Stimulated activated CD4-positive, alpha-beta T cell treated with anti-CD3 and anti-CD28 coated beads, Interleukin-4, amount 100 ng/mL, for 24 hours (primary cell): ENCODE data around the gene MRTFA.
"Not testable (repeated sequence)": the region's sequence is repeated elsewhere in the genome, so short reads cannot be mapped to it uniquely, and the experiment has no call there.

ENCODE experiments used
- DNase-seq: peaks from one replicate; pipeline ENCODE4 v3.0.0-alpha.2; 2020

Gene MRTFA

GRCh38 chr22:40593460-40594273 is 42.9 kb downstream of the MRTFA start:
- DNase-seq = no peak

DNA sequence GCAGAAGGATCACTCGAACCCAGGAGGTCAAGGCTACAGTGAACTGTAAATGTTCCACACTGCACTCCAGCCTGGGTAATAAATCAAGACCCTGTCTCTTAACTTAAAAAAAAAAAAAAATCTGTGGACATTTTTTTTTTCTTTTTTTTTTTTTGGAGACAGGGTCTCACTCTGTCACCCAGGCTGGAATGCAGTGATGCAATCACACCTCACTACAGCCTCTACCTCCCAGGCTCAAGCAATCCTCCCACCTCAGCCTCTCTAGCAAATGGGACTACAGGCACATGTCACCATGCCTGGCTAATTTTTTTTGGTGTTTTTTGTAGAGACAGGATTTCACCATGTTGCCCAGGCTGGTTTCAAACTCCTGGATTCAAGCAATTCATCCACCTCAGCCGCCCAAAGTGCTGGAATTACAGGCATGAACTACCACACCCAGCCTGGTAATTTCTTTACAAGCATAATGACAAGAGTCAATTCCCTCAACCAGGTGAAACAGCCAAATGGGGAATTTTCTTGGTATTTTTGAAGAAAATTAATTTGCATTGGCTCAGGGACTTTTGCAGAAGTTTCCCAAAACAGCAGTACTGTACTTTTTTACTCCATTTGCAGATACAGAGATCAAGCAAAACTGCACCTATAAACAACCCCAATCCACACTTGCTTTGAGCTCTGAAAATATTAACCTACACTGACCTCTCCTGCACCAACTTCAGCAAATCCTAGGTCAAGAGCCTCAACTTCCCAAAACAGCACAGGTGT is 44.0 kb downstream of the MRTFA start:
- DNase-seq = no peak

GRCh38 chr22:40588726-40589125 is 47.8 kb downstream of the MRTFA start:
- DNase-seq = no peak

GRCh38 chr22:40586781-40587180 is 49.7 kb downstream of the MRTFA start:
- no peak for DNase-seq

- DNase-seq = no peak
These were observed 51.2 kb downstream of the MRTFA start for GRCh38 chr22:40585310-40585751.

DNA sequence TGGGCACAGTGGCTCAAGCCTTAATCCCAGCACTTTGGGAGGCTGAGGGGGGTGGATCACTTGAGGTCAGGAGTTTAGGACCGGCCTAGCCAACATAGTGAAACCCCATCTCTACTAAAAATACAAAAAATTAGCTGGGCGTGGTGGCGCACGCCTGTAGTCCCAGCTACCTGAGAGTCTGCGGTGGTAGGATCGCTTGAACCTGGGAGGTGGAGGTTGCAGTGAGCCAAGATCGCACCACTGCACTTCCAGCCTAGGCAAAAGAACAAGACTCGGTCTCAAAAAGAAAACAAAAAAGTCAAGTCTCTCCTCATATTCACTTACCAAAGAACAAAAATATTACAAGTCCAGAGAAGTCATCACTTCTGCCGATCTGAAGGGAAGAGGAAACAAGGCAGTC is 51.8 kb downstream of the MRTFA start:
- DNase-seq = not testable (repeated sequence)

DNA sequence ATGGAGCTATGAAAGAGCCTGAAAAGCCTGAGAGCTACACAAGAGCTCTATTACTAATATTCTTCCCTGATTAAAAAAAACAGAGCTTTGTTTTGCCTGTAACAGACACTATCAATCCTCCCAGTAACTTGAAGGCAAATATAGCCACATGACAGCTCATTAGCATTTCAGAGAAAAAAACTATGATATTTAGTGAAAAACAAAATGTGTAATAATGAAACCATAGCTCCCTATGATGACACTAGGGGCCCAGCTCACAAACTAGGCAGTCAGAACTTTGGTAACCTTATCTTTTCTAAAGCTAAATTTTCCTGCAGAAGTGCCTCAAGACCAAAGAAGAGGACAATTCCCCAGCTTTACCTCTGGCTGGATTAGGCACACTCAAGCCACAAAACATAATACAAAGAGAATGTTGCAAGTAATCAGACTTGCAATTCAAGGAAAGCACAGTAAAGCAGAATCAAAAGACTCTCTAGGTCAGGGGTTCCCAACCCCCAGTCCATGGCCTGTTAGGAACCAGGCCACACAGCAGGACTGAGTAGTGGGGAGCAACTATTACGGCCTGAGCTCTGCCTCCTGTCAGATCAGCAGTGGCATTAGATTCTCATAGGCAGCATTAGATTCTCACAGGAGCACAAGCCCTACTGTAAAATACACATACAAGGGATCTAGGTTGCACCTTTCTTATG is 53.3 kb downstream of the MRTFA start:
- DNase-seq = no peak

DNA sequence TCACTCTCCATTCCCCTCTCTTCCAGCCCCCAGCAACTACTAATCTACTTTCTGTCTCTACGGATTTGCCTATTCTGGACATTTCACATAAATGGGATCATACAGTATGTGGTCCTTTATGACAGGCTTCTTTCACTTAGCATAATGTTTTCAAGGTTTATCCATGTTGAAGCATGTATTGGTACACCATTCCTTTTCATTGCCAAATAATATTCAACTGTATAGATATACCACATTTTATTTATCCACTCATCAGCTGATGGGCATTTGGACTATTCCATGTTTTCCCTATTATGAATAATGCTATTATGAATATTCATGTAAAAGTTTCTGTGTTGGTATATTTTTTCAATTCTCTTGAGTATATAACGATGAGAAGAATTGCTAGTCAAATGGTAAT is 54.5 kb downstream of the MRTFA start:
- DNase-seq = no peak

DNA sequence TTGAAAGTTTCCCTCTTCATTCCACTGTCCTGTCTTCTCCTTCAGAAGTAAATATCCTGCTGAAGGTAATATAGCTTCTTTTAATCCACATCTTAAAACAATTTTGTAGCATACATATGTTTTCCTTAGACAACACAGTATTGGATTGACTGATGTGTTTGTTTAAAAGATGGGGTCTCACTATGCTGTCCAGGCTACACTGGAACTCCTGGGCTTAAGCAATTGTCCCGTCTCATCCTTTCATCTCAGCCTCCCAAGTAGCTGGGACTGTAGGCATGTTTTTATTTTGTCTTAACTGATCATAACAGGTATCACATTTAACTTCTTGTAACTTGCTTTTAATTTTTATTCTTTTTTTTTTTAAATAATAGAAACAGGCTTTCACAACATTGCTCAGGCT is 55.9 kb downstream of the MRTFA start:
- no peak for DNase-seq

GRCh38 chr22:40578171-40578570 is 58.3 kb downstream of the MRTFA start:
- peak; percentile 19 for DNase-seq

- no peak for DNase-seq
These were observed 63.5 kb downstream of the MRTFA start for GRCh38 chr22:40572976-40573375.

DNA sequence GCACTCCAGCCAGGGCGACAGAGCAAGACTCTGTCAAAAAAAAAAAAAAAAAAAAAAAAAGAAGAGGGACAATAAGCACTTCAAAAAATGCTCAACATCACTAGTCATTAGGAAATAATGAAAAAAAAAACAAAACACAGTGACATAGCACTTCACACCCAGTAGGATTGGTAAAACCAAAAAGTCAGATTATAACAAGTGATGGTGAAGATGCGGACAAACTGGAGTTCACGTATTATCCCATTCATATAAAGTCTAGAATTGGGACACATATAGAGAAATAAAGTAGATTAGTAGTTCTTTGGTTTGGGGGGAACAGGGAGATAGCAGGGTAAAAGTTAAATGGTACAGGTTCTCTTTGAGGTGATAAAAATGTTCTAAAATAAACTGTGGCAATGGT is 64.6 kb downstream of the MRTFA start:
- no peak for DNase-seq

DNA sequence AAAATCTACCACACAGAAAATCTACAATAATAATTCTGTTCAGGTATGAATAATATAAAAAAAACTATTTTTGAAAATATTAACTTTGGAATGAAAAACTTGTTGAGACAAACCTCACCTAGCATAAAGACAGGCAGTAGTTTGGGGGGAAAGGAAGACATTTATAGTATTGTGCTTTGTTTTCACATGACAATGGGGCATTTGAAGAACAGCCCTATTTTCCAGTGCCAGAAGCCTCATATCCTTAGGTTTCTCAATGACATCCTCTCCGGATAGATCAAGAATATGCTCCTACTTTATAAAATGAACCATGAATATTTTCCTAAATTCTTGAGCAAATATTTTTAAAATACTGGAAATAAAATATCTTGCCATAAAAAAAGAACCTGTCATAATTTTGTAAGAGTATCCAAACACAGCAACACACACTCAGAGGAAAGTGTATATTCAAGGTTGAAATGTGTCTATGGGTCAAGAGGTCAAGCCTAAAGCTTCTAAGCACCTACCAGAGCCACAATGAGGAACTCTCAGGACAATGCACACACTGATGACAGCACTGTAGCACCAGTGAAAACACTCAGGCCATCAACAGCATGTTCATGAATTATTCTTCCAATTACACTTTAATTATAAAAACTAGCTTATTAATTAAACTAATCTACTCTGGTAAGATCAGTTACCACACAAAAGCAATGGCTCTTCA is 68.7 kb downstream of the MRTFA start:
- no peak for DNase-seq

- no peak for DNase-seq
These were observed 69.4 kb downstream of the MRTFA start for GRCh38 chr22:40567106-40567505.

DNA sequence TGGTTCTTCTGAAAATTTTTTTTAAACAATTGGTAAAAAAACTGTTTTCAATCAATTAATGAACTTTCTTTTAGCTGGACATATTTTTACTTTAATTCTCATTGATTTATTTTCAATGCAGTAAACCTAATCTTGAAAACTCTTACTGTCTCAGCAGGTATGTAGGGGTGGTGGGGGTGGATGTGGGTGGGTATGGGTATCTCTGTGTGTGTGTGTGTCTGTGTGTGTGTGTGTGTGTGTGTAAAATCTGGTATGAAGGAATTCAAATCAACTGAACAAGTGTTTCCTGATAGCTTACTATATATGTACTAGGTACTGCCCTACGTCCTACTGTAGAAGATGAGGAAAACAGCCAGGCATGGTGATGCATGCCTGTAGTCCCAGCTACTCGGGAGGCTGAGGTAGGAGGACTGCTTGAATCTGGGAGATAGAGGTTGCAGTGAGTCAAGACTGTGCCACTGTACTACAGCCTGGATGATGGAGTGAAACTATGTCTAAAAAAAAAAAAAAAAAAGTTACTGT is 75.5 kb downstream of the MRTFA start:
- DNase-seq = no peak

DNA sequence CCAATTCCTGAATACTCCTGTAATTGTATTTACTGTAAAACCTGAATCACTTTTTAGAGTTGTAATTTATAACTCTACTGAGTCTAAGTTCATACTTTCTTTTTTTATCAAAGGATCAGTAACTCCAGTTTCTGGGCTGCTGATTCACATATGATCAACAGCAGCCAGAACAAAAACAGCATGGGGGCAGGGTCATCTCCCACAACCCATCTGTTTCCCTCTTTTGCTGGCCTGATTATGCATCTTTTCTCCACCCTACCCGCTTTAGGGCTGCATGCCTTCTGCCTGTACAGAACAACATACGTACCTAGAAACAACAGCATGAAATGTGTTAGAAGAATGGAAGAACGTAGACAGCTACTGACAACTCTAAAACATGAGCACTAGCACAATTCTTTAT is 76.0 kb downstream of the MRTFA start:
- no peak for DNase-seq

- DNase-seq = no peak
These were observed 78.5 kb downstream of the MRTFA start for GRCh38 chr22:40557972-40558371.

- DNase-seq = no peak
These were observed 79.9 kb downstream of the MRTFA start for GRCh38 chr22:40556641-40557040.

DNA sequence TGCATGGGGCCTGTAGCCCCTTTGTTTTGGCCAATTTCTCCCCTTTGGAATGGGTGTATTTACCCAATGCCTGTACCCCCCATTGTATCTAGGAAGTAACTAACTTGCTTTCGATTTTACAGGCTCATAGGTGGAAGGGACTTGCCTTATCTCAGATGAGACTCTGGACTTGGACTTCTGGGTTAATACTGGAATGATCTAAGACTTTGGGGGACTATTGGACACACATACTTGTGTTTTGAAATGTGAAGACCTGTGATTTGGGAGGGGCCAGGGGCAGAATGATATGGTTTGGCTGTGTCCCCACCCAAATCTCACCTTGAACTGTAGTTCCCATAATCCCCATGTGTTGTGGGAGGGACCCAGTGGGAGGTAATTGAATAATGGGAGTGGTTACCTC is 82.5 kb downstream of the MRTFA start:
- not testable (repeated sequence) for DNase-seq

GRCh38 chr22:40553014-40553554 is 83.4 kb downstream of the MRTFA start:
- no peak for DNase-seq

GRCh38 chr22:40552070-40552469 is 84.4 kb downstream of the MRTFA start:
- DNase-seq = no peak

DNA sequence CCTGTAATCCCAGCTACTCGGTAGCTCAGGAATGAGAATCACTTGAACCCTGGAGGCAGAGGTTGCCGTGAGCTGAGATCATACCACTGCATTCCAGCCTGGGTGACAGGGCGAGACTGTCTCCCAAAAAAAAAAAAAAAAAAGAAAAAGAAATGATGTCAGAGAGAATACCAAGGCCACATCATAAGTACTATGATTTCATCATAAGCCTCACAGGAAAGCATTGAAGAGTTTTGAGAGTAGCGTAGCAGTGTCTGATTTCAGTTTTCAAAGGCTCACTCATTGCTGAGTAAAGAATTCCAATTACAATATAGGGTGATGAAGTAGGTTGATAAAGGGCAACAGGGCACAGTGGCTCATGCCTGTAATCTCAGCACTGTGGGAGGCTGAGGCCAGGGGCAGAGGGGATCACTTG is 88.8 kb downstream of the MRTFA start:
- no peak for DNase-seq
